Smooth muscle cell of the brain vasculature (primary cell): ENCODE data around the gene DDX43.
"Not testable (repeated sequence)": the region's sequence is repeated elsewhere in the genome, so short reads cannot be mapped to it uniquely, and the experiment has no call there.

Experiments used
- DNase-seq: peaks from one replicate; pipeline ENCODE4 v3.0.0-alpha.2; 2012; ENCODE audit warnings: low read depth, low spot score

The DDX43 gene

DNA sequence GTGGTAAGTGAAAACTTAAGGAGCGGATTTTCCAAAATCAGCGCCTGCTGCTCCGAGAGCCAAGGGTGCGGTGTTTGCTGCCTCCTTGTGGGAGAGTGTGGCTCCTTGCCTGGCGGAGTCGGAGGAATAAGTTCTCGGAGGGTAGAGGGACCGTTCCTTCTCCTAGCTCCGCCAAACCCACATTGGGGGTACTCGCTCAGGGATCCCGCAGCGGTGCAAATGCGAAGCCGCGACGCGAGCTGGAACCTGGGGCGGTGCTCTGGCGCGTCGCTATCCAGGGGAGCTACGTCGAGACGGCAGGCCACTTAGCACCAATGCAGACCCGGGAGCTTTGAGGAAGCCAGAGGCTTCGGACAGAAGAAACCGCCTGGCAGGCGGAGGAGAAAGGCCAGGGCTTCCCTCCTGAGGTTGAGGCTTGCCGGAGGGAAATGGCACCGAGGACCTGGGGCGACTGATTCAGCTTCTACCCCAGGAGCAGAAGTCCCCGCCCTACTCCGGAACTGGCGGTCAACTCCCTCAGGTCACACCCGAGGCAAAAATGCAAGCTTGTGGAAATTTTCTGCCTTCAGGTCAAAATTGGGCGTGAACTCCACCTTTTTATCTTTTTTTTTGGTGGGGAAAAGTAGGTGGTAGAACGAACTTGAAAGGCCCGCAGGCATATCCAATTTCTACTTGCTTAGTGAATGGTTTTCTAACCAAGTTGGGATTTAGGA, 5.7 kb upstream of the DDX43 start:
- peak; percentile 39 for DNase-seq

DNA sequence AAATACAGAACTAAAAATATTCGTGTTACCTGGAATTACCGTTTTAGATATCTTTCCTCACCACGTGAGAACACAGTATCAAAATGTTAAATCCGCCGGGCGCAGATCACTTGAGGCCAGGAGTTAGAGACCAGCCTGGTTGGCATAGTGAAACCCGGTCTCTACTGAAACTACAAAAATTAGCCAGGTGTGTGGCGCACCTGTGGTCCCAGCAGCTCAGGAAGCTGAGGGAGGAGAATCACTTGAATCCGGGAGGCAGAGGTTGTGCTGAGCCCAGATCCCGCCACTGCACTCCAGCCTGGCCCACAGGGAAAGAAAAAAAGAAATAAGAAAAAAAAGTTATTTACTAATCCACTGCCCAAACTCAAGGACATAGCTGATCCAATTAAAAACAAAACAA, 4.8 kb upstream of the DDX43 start:
- no peak for DNase-seq

DNA sequence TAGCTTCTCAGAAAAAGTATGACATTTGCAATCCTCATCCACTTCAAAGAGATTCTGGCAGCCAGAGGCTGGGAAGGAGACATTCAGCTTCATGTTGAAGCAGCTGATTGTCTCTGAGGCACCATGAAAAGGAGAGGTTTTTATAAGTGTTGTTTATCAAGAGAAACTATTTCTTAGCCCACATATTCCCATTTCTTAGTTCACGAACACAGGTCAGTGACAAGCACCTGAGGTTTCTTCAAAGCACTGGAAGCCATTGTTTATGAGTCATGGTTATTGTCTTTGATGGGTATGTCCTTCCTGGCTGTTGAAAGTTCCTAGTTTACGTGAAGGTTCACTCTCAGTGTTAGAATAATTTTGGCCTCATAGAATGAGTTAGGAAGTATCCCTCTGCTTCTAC, 3.0 kb upstream of the DDX43 start:
- DNase-seq: no peak

DNA sequence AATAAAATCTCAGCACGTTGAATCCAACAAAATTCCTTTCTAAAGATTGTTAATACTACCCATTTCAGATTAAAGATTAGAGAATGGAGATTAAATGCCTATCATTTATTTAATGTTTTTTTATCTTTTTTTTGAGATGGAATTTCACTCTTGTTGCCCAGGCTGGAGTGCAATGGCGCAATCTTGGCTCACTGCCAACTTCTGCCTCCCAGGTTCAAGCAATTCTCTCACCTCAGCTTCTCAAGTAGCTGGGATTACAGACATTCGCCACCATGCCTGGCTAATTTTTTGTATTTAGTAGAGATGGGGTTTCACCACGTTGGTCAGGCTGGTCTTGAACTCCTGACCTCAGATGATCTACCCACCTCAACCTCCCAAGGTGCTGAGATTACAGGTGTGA, 2.4 kb upstream of the DDX43 start:
- not testable (repeated sequence) for DNase-seq

DNA sequence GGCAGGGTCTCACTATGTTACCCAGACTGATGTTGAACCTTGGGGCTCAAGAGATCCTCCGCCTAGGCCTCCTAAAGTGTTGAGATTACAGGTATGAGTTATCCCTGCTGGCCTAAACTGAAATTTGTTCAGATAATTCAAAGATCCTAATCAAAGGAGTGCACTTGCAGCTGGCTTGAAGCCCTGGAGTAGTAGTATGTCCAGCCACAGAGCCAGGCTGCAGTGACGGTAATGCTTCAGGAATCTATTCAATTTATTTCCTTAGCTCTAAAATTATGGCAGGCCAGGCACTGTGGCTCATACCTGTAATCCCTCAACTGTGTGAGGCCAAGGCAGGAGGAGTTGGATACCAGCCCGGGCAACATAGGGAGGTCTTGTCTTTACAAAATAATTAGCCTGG, 1.4 kb upstream of the DDX43 start:
- DNase-seq: no peak

DNA sequence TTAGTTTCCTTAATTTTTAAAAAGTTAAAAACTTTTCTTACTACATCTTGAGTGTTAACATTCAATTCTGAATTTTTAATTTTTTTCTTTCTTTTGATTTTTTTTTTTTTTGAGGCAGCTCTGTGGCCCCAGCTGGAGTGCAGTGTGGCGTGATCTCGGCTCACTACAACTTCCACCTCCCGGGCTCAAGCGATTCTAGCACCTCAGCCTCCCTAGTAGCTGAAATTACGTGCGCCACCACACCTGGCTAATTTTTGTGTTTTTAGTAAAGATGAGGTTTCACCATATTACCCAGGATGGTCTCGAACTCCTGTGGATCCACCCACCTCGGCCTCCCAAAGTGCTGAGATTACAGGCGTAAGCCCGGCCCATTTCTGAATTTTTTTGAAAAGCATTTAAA, 1.2 kb downstream of the DDX43 start:
- no peak for DNase-seq

DNA sequence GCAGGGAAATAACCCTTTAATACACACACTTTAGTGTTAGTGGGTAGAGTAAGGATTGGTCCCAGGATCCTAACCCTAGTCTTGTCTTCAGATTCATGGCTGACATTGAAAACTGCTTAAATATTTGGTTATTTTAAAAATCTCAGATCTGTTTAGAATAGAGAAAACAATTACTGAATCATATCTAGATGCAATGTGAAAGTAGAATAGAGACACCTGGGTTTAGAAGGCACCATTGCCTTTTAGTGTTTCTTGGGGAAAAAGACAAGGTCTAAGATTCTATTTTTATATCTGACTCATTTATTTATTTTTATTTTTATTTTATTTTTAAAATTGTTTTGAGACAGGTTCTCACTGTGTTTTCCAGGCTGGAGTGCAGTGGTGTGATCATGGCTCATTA, 6.0 kb downstream of the DDX43 start:
- no peak for DNase-seq

DNA sequence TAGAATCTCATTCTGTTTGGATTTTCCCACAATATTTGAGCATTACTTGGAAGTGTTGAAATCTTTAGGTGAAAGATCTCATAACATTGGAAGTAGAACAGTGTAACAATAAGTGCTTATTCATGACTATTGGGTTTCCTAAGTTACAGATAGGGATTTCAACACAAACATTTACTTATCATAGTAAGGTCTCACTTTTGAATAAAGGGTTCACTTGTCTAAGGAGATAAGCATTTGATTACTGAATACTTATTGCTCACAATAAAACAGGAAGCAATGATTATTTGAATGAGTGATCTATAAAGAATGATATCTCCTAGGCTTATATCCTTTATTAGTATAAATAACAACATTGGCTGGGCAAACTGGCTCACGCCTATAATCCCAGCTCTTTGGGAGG, 14.8 kb downstream of the DDX43 start:
- DNase-seq: no peak

DNA sequence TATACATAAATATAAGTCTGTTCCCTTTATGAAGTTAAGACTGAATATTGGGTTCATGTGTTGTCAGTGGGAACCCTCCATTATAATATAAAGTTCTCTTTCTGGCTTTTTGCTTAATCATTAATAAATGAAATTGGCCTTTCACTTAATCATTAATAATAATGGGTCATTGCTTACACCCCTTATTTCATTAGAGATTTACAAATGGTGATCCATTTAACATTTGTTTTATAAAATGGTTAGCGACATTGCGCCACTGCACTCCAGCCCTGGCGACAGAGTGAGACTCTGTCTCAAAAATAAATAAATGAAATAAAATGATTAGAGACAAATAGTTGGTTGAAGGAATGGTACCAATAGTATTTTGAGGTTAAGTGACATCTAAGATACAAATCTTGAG, 18.5 kb downstream of the DDX43 start:
- no peak for DNase-seq

DNA sequence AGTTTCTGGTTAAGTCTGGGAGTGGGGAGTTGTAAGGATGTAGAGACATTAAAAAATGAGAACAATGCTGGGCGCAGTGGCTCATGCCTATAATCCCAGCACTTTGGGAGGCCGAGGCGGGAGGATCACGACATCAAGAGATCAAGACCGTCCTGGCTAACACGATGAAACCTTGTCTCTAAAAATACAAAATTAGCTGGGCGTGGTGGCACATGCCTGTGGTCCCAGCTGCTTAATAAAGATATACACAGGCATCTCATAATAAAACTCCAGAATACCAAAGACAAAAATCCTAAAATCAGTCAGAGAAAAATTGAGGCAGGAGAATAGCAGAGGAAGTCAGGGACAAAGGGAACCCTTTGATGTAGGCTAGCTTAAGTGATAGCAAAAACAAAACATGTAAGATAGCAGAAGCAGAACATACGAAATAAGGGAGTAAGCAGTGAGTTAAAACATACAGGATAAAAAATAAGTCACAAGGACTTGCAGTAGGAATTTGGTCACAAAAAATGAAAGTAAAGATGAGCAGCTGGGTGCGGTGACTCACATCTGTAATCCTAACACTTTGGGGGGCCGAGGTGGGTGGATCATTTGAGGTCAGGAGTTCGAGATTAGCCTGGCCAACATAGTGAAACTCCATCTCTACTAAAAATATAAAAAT, 23.6 kb downstream of the DDX43 start:
- no peak for DNase-seq

DNA sequence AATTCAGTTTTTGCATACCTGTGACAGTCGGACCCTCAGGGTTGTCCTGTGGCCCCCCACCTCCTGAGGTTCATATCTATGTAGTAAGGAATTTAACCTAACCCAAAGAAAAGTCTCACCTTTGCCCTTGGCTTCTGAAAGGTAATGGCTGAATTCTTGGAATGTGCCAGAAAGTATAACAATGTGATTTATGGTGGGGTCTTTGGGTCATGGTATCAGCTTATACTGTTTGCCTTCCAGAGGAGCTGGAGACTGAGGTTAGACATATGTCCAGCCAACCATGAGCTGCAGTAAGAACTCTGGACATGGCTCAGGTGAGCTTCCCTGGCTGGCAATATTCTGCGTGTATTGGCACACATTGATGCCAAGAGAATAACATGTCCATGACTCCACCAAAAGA, 26.9 kb downstream of the DDX43 start:
- DNase-seq: no peak

DNA sequence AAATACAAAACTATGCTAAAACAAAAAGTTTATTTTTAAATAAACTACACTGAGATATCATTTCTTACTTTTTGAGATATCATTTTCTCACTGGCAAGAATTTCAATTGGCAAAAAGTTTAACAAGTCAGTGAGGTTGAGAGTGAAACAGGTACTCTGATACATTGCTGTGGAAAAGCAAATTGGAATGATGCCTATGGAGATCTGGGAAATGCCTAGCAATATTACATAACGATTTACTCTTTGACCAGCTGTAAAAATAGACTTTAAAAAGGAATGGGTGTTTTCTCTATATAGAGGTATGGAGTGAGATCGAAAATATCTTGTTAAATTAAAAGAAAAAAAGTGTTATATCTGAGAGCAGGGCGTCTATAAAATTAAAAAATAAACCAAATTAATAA, 40.6 kb downstream of the DDX43 start:
- no peak for DNase-seq

DNA sequence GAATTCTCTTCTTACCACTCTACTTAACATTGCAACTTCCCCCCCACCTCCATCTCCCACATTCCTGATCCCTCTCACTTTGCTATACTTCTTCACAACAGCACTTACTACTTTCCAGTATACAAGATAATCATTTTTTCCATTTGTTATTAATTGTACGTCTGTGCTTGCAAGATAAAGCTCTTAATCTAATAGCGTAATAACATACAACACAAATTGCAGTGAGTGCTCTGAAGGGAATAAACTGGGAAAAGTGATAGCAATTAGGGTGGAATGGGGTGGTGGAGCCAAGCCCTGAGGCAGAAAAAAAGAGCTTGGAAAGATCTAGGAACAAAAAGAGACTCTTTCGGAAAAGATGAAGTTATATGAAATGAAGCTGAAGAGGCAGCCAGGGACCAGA, 48.9 kb downstream of the DDX43 start:
- no peak for DNase-seq

DNA sequence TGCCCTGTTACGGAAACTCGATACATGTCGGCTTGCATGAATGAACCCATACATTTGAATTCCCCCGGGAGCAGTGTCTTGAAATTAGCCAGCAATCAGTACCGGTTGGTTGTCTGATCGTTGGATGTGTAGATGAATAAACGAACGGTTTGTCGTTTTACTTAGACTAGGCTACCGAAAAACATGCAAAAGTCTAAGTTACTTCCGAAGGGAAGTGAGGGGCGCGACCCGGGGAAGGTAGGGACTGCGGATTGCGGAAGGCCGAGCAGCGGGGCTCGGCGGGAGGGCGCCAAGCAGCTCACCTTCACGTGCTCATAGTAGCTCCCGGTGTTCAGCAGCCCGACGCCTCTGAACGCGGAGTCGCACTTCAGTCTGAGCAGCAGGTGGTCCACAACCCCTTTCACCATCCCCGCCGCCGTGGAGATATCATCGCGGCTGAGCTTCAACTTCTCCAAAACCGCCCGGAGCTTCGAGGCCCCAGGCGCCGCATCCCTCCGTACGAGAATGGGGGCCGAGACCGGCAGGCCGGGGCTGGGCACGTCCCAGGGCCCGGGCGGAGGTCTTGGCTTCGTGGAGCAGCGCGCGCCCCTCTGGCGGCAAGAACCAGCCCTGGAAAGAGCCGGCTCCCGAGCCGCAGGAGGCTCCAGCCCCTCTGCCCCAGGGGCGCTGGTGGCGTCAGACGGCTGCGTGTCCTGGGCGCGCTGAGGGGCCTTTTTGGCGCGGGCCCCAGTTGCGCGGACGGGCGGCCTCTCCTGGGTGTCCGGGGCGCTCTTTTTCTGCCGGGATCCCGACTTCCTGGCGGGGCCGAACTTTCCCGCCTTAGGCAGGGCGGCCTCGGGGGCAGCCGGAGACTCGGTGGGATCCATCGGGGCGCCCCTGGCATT, 56.8 kb downstream of the DDX43 start:
- DNase-seq: no peak

DNA sequence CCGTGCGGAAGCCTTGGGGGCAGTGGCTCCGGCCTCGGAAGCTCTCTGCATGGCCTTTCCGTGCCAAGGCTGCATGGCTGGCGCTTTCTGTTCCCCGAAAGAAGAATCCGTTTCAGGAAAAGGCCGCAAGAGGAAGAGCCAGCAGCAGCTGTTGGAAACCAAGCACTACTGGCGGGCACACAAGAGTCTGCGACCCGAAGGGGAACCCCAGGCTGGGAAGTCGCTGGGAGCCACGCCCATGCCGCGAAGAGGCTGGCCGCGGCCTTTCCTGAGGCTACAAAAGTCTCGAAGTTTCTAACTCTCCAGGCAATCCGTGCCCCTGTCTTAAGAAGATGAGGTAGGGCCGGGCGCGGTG, 57.5 kb downstream of the DDX43 start, which contains the start of gene CGAS:
CGAS (minus strand) TSS at position 191 of the 355 bp plus-strand sequence; CDS start at position 75, 116 bp downstream.
- peak; percentile 20 for DNase-seq

DNA sequence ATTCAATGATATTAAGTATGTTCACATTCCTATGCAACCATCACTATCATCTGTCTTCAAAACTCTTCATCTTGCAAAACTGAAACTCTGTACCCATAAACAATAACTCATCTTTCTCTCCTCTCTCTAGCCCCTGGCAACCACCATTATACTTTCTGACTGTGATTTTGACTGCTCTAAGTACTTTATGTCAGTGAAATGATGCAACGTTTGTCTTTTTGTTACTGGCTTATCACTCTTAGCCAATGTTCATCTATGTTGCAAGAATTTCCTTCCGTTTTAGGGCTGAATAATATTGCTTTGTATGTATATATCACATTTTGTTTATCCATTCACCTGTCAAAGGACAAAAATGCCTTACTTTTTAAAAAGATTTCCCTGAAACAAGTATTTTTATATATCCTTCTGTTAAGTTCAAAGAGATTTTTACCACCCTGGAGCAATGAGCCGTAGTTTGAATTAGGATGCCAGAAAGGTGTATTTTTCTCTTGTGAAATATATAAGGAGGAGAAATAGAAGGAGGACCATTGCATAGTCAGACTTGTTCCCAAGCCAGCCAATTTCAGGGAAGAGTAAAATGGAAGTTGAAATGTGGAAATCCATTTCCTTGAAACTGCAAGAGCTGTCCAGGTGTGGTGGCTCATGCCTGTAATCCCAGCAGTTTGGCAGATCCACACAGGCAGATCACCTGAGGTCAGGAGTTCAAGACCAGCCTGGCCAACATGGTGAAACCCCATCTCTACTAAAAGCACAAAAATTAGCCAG, 61.4 kb downstream of the DDX43 start:
- DNase-seq: no peak

DNA sequence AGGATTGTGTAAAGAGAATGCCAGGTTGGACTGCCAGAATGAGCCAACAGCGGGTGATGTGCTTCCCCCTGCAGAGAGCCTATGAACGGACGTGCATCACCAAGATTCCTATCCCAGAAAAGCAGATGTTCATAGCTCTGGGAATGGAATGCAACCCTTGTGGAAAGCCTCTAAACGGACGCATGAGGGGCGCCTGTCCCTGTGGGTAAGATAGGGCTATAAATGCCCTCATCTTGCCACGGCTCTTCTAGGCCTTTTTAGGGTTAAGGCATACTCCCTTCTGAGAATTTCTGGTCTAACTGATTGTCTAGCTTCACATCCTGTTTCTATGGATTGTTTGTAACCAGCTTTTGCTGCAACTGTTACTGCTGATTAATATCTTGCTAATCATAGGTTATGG, 64.8 kb downstream of the DDX43 start:
- DNase-seq: not testable (repeated sequence)

DNA sequence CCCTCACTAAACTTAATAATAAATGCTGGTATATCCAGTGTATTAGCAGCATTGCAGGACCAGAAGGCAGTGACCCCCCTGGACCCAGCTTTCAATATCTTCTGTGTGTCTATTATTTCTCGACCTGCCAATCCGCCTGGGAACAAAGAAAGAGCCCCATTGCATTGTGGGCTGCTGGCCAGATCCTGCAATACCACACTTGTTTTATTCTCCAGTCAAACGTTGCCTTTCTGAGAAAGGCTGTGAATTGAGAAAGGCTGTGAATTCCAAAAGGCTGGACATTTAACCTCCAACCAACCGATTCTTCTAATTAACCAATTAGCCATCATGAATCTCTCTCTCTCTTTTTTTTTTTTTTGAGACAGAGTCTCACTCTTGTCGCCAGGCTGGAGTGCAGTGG, 65.4 kb downstream of the DDX43 start:
- no peak for DNase-seq

DNA sequence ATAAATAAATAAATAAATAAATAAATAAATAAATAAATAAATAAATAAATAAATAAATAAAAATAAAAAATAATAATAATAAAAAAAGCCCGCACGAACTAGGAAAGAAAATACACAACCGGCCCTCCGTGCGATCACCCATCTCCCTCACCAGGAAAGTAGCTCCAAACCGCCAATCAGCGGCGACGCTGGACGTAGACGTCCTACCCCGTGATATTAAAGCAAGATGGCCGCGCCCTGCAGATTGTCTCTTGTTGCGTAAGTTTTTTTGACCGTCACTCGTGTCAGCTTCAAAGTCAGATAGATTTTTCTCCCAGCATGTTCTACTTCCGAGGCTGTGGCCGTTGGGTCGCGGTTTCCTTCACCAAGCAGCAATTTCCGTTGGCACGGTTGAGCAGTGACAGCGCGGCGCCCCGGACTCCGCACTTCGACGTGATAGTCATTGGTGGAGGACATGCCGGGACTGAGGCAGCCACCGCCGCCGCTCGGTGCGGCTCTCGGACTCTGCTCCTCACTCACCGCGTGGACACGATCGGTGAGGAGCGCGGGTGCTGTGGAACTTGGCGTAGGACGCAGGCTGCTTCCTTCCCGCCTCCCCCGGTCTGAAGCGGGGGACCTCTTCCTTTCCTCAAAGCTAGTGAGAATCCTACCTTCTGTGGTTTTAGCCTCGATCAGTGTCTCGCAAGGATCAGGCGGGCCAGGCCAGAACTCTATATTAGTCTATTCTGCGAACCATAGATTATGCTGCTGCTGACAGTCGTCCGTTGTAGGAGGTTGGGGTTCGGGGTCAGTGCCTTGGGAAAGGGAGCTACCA, 67.1 kb downstream of the DDX43 start, which contains the start of gene MTO1:
MTO1 (plus strand) TSS at position 201 of the 814 bp plus-strand sequence; CDS start at position 319, 118 bp downstream.
- peak; percentile 84 for DNase-seq
